MM.1S (cell line): ENCODE measurements around the gene TENM4.

Experiments used
- DNase-seq: peaks from one replicate; pipeline ENCODE4 v3.0.0-alpha.2; 2015
- H2AFZ ChIP-seq: fragments of 300-600 bp; sonication (generic); 2 replicates; pipeline ENCODE4 v1.6.0; 2016; ENCODE audit warnings: antibody characterized with exemption, low read length
- H3F3A ChIP-seq: fragments of 300-600 bp; sonication (generic); 2 replicates; pipeline ENCODE4 v1.6.1; 2016; ENCODE audit warnings: mild to moderate bottlenecking, antibody characterized with exemption, low read length, moderate library complexity, mixed read lengths; ENCODE audit not compliant: insufficient read depth
- H3K27ac ChIP-seq: fragments of 300-600 bp; sonication (generic); 2 replicates; pipeline ENCODE4 v1.5.1; 2016; ENCODE audit warnings: mild to moderate bottlenecking, low read length
- H3K27me3 ChIP-seq: fragments of 300-600 bp; sonication (generic); replicated peaks from 2 replicates; pipeline ENCODE4 v1.6.0; 2016; ENCODE audit warnings: low read length; ENCODE audit not compliant: insufficient read depth
- H3K36me3 ChIP-seq: fragments of 300-600 bp; sonication (generic); replicated peaks from 2 replicates; pipeline ENCODE4 v1.6.1; 2016; ENCODE audit warnings: mild to moderate bottlenecking, low read length, mixed read lengths; ENCODE audit not compliant: insufficient read depth
- H3K4me1 ChIP-seq: fragments of 300-600 bp; sonication (generic); 2 replicates; pipeline ENCODE4 v1.6.1; 2016; ENCODE audit warnings: low read length, mixed read lengths
- H3K4me2 ChIP-seq: fragments of 300-600 bp; sonication (generic); 2 replicates; pipeline ENCODE4 v1.6.0; 2016; ENCODE audit warnings: low read depth, low read length
- H3K4me3 ChIP-seq: fragments of 300-600 bp; sonication (generic); 2 replicates; pipeline ENCODE4 v1.5.1; 2016; ENCODE audit warnings: low read length, mixed read lengths
- H3K79me2 ChIP-seq: fragments of 300-600 bp; sonication (generic); 2 replicates; pipeline ENCODE4 v1.6.1; 2016; ENCODE audit warnings: mixed run types, low read length, mixed read lengths
- H3K9ac ChIP-seq: fragments of 300-600 bp; sonication (generic); 2 replicates; pipeline ENCODE4 v1.6.1; 2016; ENCODE audit warnings: low read length, mixed read lengths
- H3K9me2 ChIP-seq: fragments of 300-600 bp; sonication (generic); replicated peaks from 2 replicates; pipeline ENCODE4 v1.6.1; 2016; ENCODE audit warnings: mild to moderate bottlenecking, low read length, mixed read lengths; ENCODE audit not compliant: insufficient read depth
- H3K9me3 ChIP-seq: fragments of 300-600 bp; sonication (generic); replicated peaks from 2 replicates; pipeline ENCODE4 v1.6.1; 2016; ENCODE audit warnings: mild to moderate bottlenecking, low read length, mixed read lengths; ENCODE audit not compliant: insufficient read depth
- H4K20me1 ChIP-seq: fragments of 300-600 bp; sonication (generic); 2 replicates; pipeline ENCODE4 v1.6.1; 2016; ENCODE audit warnings: mild to moderate bottlenecking, low read length, moderate library complexity, mixed read lengths; ENCODE audit not compliant: insufficient read depth
- CTCF ChIP-seq: fragments of 300-600 bp; sonication (generic); IDR thresholded peaks from 2 replicates; pipeline ENCODE4 v1.5.1; 2016; ENCODE audit warnings: antibody characterized with exemption, low read length, mixed read lengths
- EZH2 ChIP-seq: fragments of 300-600 bp; sonication (generic); optimal IDR thresholded peaks from 2 replicates; pipeline ENCODE3; 2017; ENCODE audit warnings: low read depth, mild to moderate bottlenecking, antibody characterized with exemption, low read length, mixed read lengths
- EZH2phosphoT487 ChIP-seq: fragments of 300-600 bp; sonication (generic); IDR thresholded peaks from 2 replicates; pipeline ENCODE4 v1.6.1; 2018; ENCODE audit warnings: antibody characterized with exemption, low read length

TENM4 gene

DNA sequence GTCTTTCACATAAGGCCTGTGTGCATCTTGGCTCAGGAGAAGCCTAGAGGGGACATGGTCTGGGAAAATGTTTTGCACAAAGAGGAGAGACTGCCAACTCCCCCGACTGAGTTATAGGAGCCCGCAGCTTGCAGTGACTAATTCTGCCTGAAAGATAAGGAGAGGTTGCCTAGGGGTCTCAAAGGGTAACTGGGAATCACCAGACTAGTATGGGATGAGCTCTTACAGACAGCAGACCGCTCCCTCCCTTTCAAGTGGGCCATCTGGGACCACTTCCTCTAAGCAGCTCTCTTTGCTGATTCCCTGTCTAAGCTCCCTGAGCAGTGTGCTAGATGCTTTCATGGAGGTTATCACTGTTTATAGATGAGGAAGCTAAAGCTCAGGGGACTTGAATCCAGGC, 105.1 kb downstream of the TENM4 start:
- no peak overlapping the region for H3K9ac ChIP-seq
- no peak overlapping the region for H3K4me3 ChIP-seq
- no peaks in the 10 kb centered on the region for H3K79me2 ChIP-seq
- H3K9me3 ChIP-seq, result no peaks in the 10 kb centered on the region
- no peak overlapping the region for H2AFZ ChIP-seq
- H3K27me3 ChIP-seq, result no peaks in the 10 kb centered on the region
- H3K4me1 ChIP-seq, result no peaks in the 10 kb centered on the region
- H3K4me2 ChIP-seq, result no peak overlapping the region
- no peaks in the 10 kb centered on the region for H3F3A ChIP-seq
- DNase-seq, result no peak
- no peaks in the 10 kb centered on the region for H4K20me1 ChIP-seq
- H3K36me3 ChIP-seq, result no peaks in the 10 kb centered on the region
- no peak overlapping the region for H3K27ac ChIP-seq
- no peaks in the 10 kb centered on the region for H3K9me2 ChIP-seq
- TF ChIP-seq EZH2phosphoT487 (no peak), EZH2 (no peak), CTCF (no peak)

- no peaks in the 10 kb centered on the region for H3F3A ChIP-seq
- no peaks in the 10 kb centered on the region for H3K79me2 ChIP-seq
- no peak overlapping the region for H3K4me3 ChIP-seq
- H3K27me3 ChIP-seq, result no peaks in the 10 kb centered on the region
- no peak overlapping the region for H2AFZ ChIP-seq
- H3K9me3 ChIP-seq, result no peaks in the 10 kb centered on the region
- TF ChIP-seq CTCF, result no peak
- no peak for TF ChIP-seq EZH2phosphoT487
- TF ChIP-seq EZH2, result no peak
- no peaks in the 10 kb centered on the region for H3K4me1 ChIP-seq
- DNase-seq, result no peak
- no peak overlapping the region for H3K27ac ChIP-seq
- no peaks in the 10 kb centered on the region for H4K20me1 ChIP-seq
- no peaks in the 10 kb centered on the region for H3K36me3 ChIP-seq
- H3K4me2 ChIP-seq, result no peak overlapping the region
- no peak overlapping the region for H3K9ac ChIP-seq
- H3K9me2 ChIP-seq, result no peaks in the 10 kb centered on the region
These were observed 107.5 kb downstream of the TENM4 start for GRCh38 chr11:79333355-79333754.

GRCh38 chr11:79332017-79332416, 108.8 kb downstream of the TENM4 start:
- H3K36me3 ChIP-seq, result no peaks in the 10 kb centered on the region
- no peaks in the 10 kb centered on the region for H4K20me1 ChIP-seq
- H3K9ac ChIP-seq, result no peak overlapping the region
- no peaks in the 10 kb centered on the region for H3K9me2 ChIP-seq
- DNase-seq, result no peak
- no peak overlapping the region for H3K4me2 ChIP-seq
- H3K4me1 ChIP-seq, result no peaks in the 10 kb centered on the region
- H3K9me3 ChIP-seq, result no peaks in the 10 kb centered on the region
- no peaks in the 10 kb centered on the region for H3K79me2 ChIP-seq
- no peak overlapping the region for H2AFZ ChIP-seq
- TF ChIP-seq CTCF (no peak), EZH2 (no peak), EZH2phosphoT487 (no peak)
- H3F3A ChIP-seq, result no peaks in the 10 kb centered on the region
- H3K27ac ChIP-seq, result no peak overlapping the region
- H3K4me3 ChIP-seq, result no peak overlapping the region
- H3K27me3 ChIP-seq, result no peaks in the 10 kb centered on the region
